ENCODE results near the gene ZW10. TPM values are rescaled to one million over a fixed set of nuclear protein-coding genes. Genes with fewer than 3 reads are reported as not detected.
"Not testable (repeated sequence)": the region's sequence is repeated elsewhere in the genome, so short reads cannot be mapped to it uniquely, and the experiment has no call there.

ZW10 gene
- total RNA-seq, 4 donors from 2014 or later = 11.3 to 17.1 (median 15.2) TPM

DNA sequence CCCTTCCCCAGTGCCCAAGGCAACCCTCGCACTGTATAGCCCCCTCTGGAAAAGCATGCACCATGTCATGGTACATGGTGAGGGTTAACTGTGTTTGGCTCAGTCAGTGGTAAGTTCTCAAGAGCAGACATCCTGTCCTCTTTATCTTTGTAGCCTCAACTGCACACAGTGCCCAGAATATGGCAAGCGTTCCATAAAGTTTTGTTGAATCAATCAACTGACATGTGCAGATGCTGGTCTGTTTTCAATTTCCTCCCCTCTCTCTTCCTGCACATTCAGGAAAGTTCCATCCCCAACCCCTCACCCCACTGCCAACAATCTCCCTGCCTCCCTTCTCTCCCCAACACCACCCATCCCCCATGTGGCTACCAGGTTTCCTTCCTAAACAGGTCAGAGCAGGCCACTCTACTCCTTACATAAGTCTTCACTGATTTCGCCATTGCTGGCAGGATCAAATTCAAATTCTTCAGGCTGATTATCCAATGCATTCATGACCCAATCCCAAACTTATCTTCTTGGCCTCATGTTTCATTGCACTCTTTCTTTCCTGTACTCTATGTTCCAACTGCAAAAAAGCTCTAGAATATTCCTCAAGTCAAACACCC, 51.9 kb downstream of the ZW10 start:
- no peaks in the 10 kb centered on the region for H3K36me3 ChIP-seq
- H3K27ac ChIP-seq = no peak overlapping the region
- H3K4me1 ChIP-seq = no peaks in the 10 kb centered on the region
- 83 to 88% methylated on average over 3 of the region's 3 CpGs for WGBS, 2 donors
- no peaks in the 10 kb centered on the region for H3K9me3 ChIP-seq
- no peak for DNase-seq
- no peaks in the 10 kb centered on the region for H3K27me3 ChIP-seq
- TF ChIP-seq POLR2A (IDR thresholded peaks at IDR 0.05) = no peak
- TF ChIP-seq, protein P1, sequence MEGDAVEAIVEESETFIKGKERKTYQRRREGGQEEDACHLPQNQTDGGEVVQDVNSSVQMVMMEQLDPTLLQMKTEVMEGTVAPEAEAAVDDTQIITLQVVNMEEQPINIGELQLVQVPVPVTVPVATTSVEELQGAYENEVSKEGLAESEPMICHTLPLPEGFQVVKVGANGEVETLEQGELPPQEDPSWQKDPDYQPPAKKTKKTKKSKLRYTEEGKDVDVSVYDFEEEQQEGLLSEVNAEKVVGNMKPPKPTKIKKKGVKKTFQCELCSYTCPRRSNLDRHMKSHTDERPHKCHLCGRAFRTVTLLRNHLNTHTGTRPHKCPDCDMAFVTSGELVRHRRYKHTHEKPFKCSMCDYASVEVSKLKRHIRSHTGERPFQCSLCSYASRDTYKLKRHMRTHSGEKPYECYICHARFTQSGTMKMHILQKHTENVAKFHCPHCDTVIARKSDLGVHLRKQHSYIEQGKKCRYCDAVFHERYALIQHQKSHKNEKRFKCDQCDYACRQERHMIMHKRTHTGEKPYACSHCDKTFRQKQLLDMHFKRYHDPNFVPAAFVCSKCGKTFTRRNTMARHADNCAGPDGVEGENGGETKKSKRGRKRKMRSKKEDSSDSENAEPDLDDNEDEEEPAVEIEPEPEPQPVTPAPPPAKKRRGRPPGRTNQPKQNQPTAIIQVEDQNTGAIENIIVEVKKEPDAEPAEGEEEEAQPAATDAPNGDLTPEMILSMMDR (IDR thresholded peaks at IDR 0.05) = no peak
- no peak overlapping the region for H3K4me3 ChIP-seq
- intact Hi-C loops (cut with DNase I) = no loop called here

DNA sequence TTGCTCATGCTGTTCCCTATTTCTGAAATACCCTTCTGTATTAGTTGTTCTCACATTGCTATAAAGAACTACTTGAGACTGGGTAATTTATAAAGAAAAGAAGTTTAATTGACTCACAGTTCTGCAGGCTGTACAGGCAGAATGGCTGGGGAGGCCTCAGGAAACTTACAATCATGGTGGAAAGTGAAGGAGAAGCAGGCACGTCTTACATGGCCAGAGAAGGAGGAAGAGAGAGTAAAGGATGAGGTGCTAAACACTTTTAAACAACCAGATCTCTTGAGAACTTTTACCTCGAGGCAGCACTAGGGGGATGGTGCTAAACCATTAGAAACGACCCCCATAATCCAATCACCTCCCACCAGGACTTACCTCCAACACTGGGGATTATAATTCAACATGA, 53.0 kb downstream of the ZW10 start:
- H3K27me3 ChIP-seq; DNase-seq; intact Hi-C loops (cut with DNase I); H3K36me3 ChIP-seq; H3K27ac ChIP-seq; H3K4me1 ChIP-seq; H3K9me3 ChIP-seq; H3K4me3 ChIP-seq: not testable (repeated sequence)
- 41 to 81% methylated on average over 3 of the region's 3 CpGs for WGBS, 2 donors

DNA sequence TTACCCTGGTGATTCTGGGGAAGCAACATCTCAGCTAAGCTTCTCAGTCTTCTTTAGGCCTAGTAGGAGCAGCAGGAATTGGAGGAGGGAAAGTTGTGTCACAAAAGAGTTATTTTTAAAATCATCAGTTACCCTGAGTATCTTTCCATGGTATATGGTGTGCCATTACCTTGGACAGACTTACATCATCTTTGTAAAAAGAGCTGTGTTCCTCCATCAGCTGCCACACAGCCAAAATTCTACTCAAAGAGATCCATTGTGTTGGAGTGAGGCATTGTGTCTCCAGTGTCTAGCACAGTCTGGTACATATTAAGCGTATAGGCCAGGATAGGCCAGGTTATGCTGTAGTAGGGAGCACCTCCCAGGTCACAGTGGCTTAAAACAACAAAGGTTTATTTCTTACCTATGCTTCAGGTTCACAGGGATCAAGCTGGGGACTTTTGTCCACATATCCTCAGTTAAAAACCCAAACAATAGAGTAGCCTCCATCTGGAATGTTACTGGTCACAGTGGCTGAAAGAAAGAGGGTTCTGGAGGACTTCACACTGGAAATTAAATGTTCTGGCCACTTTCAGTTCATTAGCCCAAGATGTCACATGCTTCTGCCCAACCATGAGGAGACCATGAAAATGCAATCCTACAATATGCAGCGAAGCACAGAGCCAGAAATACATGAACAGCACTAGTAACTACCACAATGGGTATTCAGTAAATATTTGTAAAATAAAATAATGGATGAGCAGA, 57.4 kb downstream of the ZW10 start:
- peaks cover 0 to 17% (median 0%) of the 10 kb centered on the region in 3 donors for H3K36me3 ChIP-seq
- TF ChIP-seq, protein P1 (IDR thresholded peaks at IDR 0.05) = no peak
- no peak for TF ChIP-seq POLR2A (IDR thresholded peaks at IDR 0.05)
- H3K4me3 ChIP-seq = no peak overlapping the region
- no peaks in the 10 kb centered on the region for H3K4me1 ChIP-seq
- H3K9me3 ChIP-seq = no peaks in the 10 kb centered on the region
- no peak for DNase-seq
- WGBS, 2 donors = 85 to 93% methylated on average over 2 of the region's 2 CpGs
- H3K27me3 ChIP-seq = no peaks in the 10 kb centered on the region
- intact Hi-C loops (cut with DNase I) = no loop called here
- no peak overlapping the region for H3K27ac ChIP-seq

DNA sequence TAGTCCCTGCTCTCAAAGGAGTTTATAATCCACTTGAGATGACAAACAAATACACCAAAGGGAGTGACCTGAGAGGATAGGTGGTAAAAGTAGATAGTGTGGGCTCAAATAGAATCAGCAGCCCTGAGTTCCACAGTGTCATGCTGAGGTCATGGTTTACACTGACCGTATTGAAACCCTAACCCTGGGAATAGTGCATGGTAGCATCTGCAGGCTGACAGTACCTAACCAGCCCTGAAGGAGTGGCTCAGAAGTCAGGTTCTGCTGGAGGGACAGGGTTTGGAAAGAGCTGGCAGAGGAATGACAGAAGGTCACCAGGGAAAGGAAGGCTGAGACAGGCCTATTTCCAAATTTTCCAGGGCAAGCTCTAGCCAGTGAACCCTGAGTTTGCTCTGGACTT, 58.2 kb downstream of the ZW10 start:
- Histone ChIP-seq H3K36me3 (peaks cover 0 to 17% (median 0%) of the 10 kb centered on the region in 3 donors), H3K27me3 (no peaks in the 10 kb centered on the region), H3K4me1 (no peaks in the 10 kb centered on the region), H3K27ac (no peak overlapping the region), H3K4me3 (no peak overlapping the region), H3K9me3 (no peaks in the 10 kb centered on the region)
- 90 to 100% methylated on average over 1 of the region's 1 CpG for WGBS, 2 donors
- TF ChIP-seq POLR2A (IDR thresholded peaks at IDR 0.05) = no peak
- TF ChIP-seq, protein P1 (IDR thresholded peaks at IDR 0.05) = no peak
- intact Hi-C loops (cut with DNase I) = no loop called here
- no peak for DNase-seq

DNA sequence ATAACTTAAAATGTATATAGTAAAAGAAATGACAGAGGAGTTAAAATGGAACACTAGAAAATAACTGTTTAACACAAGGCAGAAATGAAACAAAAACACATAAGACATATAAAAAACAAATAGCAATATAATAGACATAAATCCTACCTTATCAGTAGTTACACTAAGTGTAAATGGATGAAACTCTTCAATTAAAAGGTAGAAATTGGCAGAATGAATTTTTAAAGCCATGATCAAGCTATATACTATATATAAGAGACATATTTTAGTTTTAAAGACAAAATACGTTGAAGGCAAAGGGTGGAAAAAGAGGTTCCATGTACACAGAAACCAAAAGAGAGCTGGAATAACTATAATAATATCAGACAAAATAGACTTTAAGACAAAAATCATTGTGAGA, 62.5 kb downstream of the ZW10 start:
- peaks cover 0 to 3% (median 0%) of the 10 kb centered on the region in 3 donors for H3K9me3 ChIP-seq
- no peak for DNase-seq
- no peaks in the 10 kb centered on the region for H3K27me3 ChIP-seq
- H3K27ac ChIP-seq = no peak overlapping the region
- no peaks in the 10 kb centered on the region for H3K4me1 ChIP-seq
- intact Hi-C loops (cut with DNase I) = no loop called here
- H3K4me3 ChIP-seq = no peak overlapping the region
- WGBS, 2 donors = 92 to 94% methylated on average over 1 of the region's 1 CpG
- TF ChIP-seq, protein P1 (IDR thresholded peaks at IDR 0.05) = no peak
- TF ChIP-seq POLR2A (IDR thresholded peaks at IDR 0.05) = no peak
- H3K36me3 ChIP-seq = peaks cover 0 to 14% (median 0%) of the 10 kb centered on the region in 3 donors

Measured in esophagus squamous epithelium (tissue), 5 donors.